Fibroblast of skin of scalp (primary cell): ENCODE measurements around the gene PSTPIP2.
"Not testable (repeated sequence)": the region's sequence is repeated elsewhere in the genome, so short reads cannot be mapped to it uniquely, and the experiment has no call there.

Experiments used
- DNase-seq: peaks from one replicate; pipeline ENCODE4 v3.0.0-alpha.2; 2013

The PSTPIP2 gene

GRCh38 chr18:45980229-45980628, 91.8 kb downstream of the PSTPIP2 start:
- DNase-seq: no peak

- DNase-seq: no peak
These were observed 94.0 kb downstream of the PSTPIP2 start for GRCh38 chr18:45978084-45978483.

- no peak for DNase-seq
These were observed 95.1 kb downstream of the PSTPIP2 start for GRCh38 chr18:45976974-45977373.

- peak; percentile 19 for DNase-seq
These were observed 95.5 kb downstream of the PSTPIP2 start for GRCh38 chr18:45976566-45976965.

GRCh38 chr18:45974088-45974536, 97.9 kb downstream of the PSTPIP2 start:
- DNase-seq: peak; percentile 89

GRCh38 chr18:45967007-45967706, 104.9 kb downstream of the PSTPIP2 start, which contains the start of gene EPG5:
Gene EPG5 (minus strand): TSS chr18:45967329. CDS start chr18:45967239, 90 bp downstream.
- DNase-seq: peak; percentile 94

- not testable (repeated sequence) for DNase-seq
These were observed 107.1 kb downstream of the PSTPIP2 start for GRCh38 chr18:45964913-45965312.

GRCh38 chr18:45962866-45963265, 109.2 kb downstream of the PSTPIP2 start:
- peak; percentile 82 for DNase-seq

GRCh38 chr18:45962461-45962860, 109.6 kb downstream of the PSTPIP2 start:
- peak; percentile 70 for DNase-seq

- DNase-seq: not testable (repeated sequence)
These were observed 112.6 kb downstream of the PSTPIP2 start for GRCh38 chr18:45959484-45959883.

- peak; percentile 23 for DNase-seq
These were observed 113.3 kb downstream of the PSTPIP2 start for GRCh38 chr18:45958730-45959129.

- no peak for DNase-seq
These were observed 114.0 kb downstream of the PSTPIP2 start for GRCh38 chr18:45958027-45958426.

GRCh38 chr18:45957100-45957499, 115.0 kb downstream of the PSTPIP2 start:
- DNase-seq: peak; percentile 79

GRCh38 chr18:45954070-45954934, 117.8 kb downstream of the PSTPIP2 start:
- peak; percentile 95 for DNase-seq

GRCh38 chr18:45951016-45951714, 120.9 kb downstream of the PSTPIP2 start:
- peak; percentile 94 for DNase-seq

GRCh38 chr18:45945669-45946068, 126.4 kb downstream of the PSTPIP2 start:
- DNase-seq: no peak

- no peak for DNase-seq
These were observed 131.3 kb downstream of the PSTPIP2 start for GRCh38 chr18:45940724-45941123.

- DNase-seq: no peak
These were observed 132.8 kb downstream of the PSTPIP2 start for GRCh38 chr18:45939236-45939635.

GRCh38 chr18:45938488-45938935, 133.5 kb downstream of the PSTPIP2 start:
- no peak for DNase-seq

- DNase-seq: peak; percentile 46
These were observed 136.3 kb downstream of the PSTPIP2 start for GRCh38 chr18:45935591-45936335.
